Neutrophil (primary cell): Measurements from ENCODE around the gene HYAL3.
A peak's percentile ranks its signal among the peaks of the same experiment; 100 is the strongest.

Experiments used
- H3K27ac ChIP-seq: fragments of 200-600 bp; sonication (generic); 2 replicates; pipeline ENCODE4 v1.5.1; 2016; ENCODE audit warnings: mild to moderate bottlenecking, moderate library complexity
- H3K27me3 ChIP-seq: fragments of 200-600 bp; sonication (generic); 2 replicates; pipeline ENCODE4 v1.6.0; 2016; ENCODE audit warnings: mild to moderate bottlenecking
- H3K36me3 ChIP-seq: fragments of 200-600 bp; sonication (generic); 2 replicates; pipeline ENCODE4 v1.5.1; 2017
- H3K4me1 ChIP-seq, 2 experiments: fragments of 200-600 bp in 1 of 2; sonication (generic) in 1 of 2; 1 replicate in 1 of 2; 2 replicates in 1 of 2; pipeline versions ENCODE4 v1.5.1 to v1.6.1; 2013 to 2016; ENCODE audit warnings: low read depth in 1 of 2, low read length in 1 of 2, mild to moderate bottlenecking in 1 of 2, moderate library complexity in 1 of 2; ENCODE audit not compliant: control insufficient read depth in 1 of 2, insufficient read depth in 1 of 2
- H3K4me3 ChIP-seq, 2 experiments: fragments of 200-600 bp in 1 of 2; sonication (generic) in 1 of 2; 1 replicate in 1 of 2; 2 replicates in 1 of 2; pipeline ENCODE4 v1.5.1; 2013 to 2016; ENCODE audit warnings: low read depth in 1 of 2, low read length in 1 of 2, mild to moderate bottlenecking in 1 of 2, moderate library complexity in 1 of 2
- H3K9me3 ChIP-seq: fragments of 200-600 bp; sonication (generic); 2 replicates; pipeline ENCODE4 v1.5.1; 2016
- TF ChIP-seq, protein P1 (sequence below): fragments of 200-600 bp; sonication (generic); IDR thresholded peaks from 2 replicates; pipeline ENCODE4 v1.5.1; 2016; ENCODE audit warnings: antibody characterized with exemption

The HYAL3 gene

DNA sequence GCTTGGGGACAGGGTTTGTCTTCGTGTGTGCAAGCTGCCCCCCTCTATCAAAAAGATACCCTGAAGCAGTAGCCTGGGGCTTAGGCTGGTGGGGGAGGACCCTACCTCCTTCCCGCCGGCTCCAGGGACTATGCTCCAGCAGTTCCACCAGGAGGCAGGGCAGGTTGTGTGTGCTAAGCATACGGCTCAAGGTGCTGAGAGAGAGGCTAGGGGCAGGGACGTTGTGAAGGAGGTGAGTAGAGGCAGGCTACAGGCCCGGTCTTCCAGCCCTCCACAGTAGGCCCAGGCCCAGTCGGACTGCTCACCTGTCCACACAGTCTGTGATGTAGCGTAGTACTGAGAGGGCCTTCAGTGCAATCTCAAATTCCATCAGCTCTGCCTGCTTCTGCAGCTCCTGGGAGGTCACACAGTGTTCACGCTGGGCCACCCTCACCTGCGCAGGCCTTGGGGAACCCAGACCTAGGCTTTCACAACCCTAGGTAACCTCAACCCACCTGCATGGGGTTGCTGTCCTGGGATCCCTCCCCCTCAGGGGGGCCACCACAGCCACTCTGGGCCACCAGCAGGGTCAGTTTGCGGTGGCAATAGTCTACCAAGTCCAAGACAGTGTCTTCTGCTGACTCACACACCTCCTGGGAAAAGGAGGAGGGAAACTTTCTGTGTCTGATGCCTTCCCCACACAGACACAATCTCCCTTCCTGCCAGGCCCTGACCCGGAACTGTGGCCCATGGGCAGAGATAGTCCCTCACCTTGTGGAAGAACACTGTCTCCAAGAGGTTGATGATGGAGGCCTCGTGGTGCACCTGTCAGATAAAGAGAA lies 43.8 kb upstream of the HYAL3 start:
- peaks cover 67 to 72% of the 10 kb centered on the region in 2 experiments for H3K4me1 ChIP-seq
- H3K27ac ChIP-seq, result peak overlapping the region; percentile 100
- TF ChIP-seq, protein P1, sequence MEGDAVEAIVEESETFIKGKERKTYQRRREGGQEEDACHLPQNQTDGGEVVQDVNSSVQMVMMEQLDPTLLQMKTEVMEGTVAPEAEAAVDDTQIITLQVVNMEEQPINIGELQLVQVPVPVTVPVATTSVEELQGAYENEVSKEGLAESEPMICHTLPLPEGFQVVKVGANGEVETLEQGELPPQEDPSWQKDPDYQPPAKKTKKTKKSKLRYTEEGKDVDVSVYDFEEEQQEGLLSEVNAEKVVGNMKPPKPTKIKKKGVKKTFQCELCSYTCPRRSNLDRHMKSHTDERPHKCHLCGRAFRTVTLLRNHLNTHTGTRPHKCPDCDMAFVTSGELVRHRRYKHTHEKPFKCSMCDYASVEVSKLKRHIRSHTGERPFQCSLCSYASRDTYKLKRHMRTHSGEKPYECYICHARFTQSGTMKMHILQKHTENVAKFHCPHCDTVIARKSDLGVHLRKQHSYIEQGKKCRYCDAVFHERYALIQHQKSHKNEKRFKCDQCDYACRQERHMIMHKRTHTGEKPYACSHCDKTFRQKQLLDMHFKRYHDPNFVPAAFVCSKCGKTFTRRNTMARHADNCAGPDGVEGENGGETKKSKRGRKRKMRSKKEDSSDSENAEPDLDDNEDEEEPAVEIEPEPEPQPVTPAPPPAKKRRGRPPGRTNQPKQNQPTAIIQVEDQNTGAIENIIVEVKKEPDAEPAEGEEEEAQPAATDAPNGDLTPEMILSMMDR, result no peak
- H3K27me3 ChIP-seq, result no peaks in the 10 kb centered on the region
- peaks cover 6% of the 10 kb centered on the region for H3K36me3 ChIP-seq
- H3K4me3 ChIP-seq, result no peak overlapping the region
- no peaks in the 10 kb centered on the region for H3K9me3 ChIP-seq

DNA sequence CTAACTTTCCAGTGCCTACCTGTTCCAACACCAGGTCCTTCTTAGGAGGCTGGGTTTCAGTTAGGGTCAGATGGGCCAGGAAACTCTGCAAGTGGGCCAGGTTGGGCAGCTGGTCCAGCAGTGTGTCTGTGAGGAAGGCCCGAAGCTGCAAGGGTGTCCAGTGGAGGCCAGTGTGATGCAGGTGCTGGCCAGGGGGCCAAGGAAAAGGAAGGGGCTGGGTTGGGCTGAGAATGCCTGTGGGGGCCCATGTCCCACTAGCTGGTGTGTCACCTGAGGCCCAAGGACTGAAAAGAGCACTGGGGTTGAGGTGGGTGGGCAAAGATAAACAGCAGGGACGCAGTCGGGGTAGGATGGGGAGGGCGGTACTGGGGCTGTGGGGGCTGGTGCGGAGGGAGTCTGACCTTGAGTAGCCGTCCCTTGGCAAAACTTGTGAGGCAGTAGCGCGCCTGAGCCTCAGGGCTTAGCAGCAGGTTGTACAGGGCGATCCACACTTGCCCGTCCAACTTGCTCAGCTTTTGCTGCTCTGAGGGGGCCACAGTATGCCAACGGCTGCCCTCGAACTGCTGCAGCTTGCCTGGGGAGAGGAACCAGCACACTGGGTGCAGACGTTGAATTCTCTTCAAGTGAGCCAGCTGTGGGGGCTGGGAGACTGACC lies 42.9 kb upstream of the HYAL3 start:
- Histone ChIP-seq H3K9me3 (no peaks in the 10 kb centered on the region), H3K4me3 (peak overlapping the region; percentile 91 to 93), H3K36me3 (no peaks in the 10 kb centered on the region), H3K4me1 (peaks cover 71 to 79% of the 10 kb centered on the region in 2 experiments), H3K27me3 (no peaks in the 10 kb centered on the region), H3K27ac (peak overlapping the region; percentile 100)
- TF ChIP-seq, protein P1, result no peak

DNA sequence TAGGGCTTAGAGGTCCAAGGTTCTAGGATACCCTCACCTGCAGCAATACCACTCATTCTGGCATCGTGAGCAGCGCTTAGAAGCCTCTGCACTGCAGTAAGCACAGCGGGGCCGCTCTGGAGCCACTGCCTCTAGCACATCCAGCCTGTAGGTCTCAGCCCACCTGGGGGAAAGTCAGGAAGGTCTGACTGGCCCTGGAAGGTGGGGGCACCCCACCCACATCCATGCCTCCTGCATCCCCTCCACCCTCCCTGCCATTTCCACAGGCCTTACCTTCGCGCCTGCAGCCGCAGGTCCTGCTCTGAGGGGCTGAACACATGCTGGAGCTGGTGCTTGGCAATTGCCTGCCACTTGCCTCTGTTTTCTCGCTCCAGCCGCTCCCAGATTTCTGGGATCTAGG lies 42.3 kb upstream of the HYAL3 start:
- Histone ChIP-seq H3K4me1 (peaks cover 77 to 85% of the 10 kb centered on the region in 2 experiments), H3K9me3 (no peaks in the 10 kb centered on the region), H3K36me3 (no peaks in the 10 kb centered on the region), H3K4me3 (peak overlapping the region; percentile 91 to 93), H3K27ac (peak overlapping the region; percentile 100), H3K27me3 (no peaks in the 10 kb centered on the region)
- TF ChIP-seq, protein P1, result no peak

DNA sequence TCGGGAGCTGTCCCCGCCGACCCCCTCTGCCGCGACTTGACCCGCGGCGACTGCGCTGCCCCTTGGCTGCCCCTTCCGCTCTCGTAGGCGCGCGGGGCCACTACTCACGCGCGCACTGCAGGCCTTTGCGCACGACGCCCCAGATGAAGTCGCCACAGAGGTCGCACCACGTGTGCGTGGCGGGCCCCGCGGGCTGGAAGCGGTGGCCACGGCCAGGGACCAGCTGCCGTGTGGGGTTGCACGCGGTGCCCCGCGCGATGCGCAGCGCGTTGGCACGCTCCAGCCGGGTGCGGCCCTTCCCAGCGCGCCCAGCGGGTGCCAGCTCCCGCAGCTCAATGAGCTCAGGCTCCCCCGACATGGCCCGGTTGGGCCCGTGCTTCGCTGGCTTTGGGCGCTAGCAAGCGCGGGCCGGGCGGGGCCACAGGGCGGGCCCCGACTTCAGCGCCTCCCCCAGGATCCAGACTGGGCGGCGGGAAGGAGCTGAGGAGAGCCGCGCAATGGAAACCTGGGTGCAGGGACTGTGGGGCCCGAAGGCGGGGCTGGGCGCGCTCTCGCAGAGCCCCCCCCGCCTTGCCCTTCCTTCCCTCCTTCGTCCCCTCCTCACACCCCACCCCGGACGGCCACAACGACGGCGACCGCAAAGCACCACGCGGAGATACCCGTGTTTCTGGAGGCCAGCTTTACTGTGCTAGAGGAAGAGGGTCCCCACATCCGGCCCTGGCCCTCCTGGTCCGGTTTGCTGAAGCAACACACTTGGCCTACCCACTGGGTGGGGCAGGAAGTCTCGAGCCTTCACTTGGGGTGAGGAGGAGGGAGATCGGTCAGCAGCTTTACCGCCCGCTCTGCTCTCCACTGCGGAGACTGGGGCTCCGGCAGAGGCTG lies 41.5 kb upstream of the HYAL3 start, which contains the start of gene RASSF1:
TSS of gene RASSF1 (minus strand) at position 389 of the 882 bp plus-strand sequence. CDS start at position 358, 31 bp downstream.
- Histone ChIP-seq H3K9me3 (no peaks in the 10 kb centered on the region), H3K36me3 (no peaks in the 10 kb centered on the region), H3K4me3 (peak within 1 kb of the TSS; percentile 91 to 93), H3K4me1 (peaks cover 82 to 83% of the 10 kb centered on the region in 2 experiments), H3K27me3 (no peaks in the 10 kb centered on the region), H3K27ac (peak within 1 kb of the TSS; percentile 100)
- TF ChIP-seq, protein P1, result no peak

DNA sequence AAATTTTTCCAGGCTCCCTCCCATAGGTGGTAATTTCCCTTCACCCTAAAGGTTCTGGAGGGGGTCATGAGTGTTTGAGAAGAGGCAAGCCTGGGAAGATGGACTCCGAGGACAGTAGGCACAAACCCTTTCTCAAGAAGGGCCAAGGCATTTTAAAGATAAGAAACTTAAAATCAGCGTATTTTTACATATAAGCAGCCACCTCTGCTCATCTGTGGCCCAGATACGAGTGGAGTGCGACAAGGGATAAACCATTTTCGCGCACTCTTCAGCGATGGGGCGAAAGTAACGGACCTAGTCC lies 40.9 kb upstream of the HYAL3 start:
- TF ChIP-seq, protein P1, result no peak
- Histone ChIP-seq H3K9me3 (no peaks in the 10 kb centered on the region), H3K36me3 (no peaks in the 10 kb centered on the region), H3K4me3 (peak overlapping the region; percentile 91 to 93), H3K27ac (peak overlapping the region; percentile 100), H3K4me1 (peaks cover 77% of the 10 kb centered on the region in 2 experiments), H3K27me3 (no peaks in the 10 kb centered on the region)
